C4-2B (cell line): Measurements from ENCODE around the gene UBE2F.

Experiments used
- CTCF ChIP-seq: fragments of 450-650 bp; conservative IDR thresholded peaks from 2 replicates; pipeline ENCODE4 v1.5.1; 2017; ENCODE audit warnings: mild to moderate bottlenecking
- ZFX ChIP-seq: fragments of 450-650 bp; IDR thresholded peaks from 2 replicates; pipeline ENCODE4 v1.6.1; 2017

- TF ChIP-seq CTCF: no peak
- no peak for TF ChIP-seq ZFX
Observed at GRCh38 chr2:238075397-238075796, 108.6 kb downstream of the UBE2F start.
